ENCODE data around the gene COQ8A. TPM values are rescaled to one million over a fixed set of nuclear protein-coding genes. Genes with fewer than 3 reads are reported as not detected.
"Not testable (repeated sequence)": the region's sequence is repeated elsewhere in the genome, so short reads cannot be mapped to it uniquely, and the experiment has no call there.

COQ8A gene
- total and polyA plus RNA-seq, 5 donors: 130 to 238 (median 201) TPM

- Histone ChIP-seq H3K27me3 (ENCODE audit: control insufficient read depth, insufficient read depth) (no peaks in the 10 kb centered on the region), H3K27ac (ENCODE audit: low read length) (no peak overlapping the region), H3K4me3 (ENCODE audit: low read length) (no peak overlapping the region), H3K4me1 (ENCODE audit: control insufficient read depth, insufficient read depth, low read length) (peaks cover 7% of the 10 kb centered on the region), H3K9me3 (ENCODE audit: control insufficient read depth, low read length) (no peaks in the 10 kb centered on the region)
- 82% methylated on average over 13 of the region's 13 CpGs for WGBS
- DNase-seq: no peak
- no peak for ATAC-seq
- intact Hi-C loops (cut with DNase I): no loop called here
These were observed 55.6 kb downstream of the COQ8A start for GRCh38 chr1:226995365-226996332.

GRCh38 chr1:226999579-226999978 lies 59.5 kb downstream of the COQ8A start:
- ATAC-seq; H3K4me1 ChIP-seq (ENCODE audit: control insufficient read depth, insufficient read depth, low read length); DNase-seq; H3K9me3 ChIP-seq (ENCODE audit: control insufficient read depth, low read length); H3K27me3 ChIP-seq (ENCODE audit: control insufficient read depth, insufficient read depth); H3K27ac ChIP-seq (ENCODE audit: low read length); intact Hi-C loops (cut with DNase I); H3K4me3 ChIP-seq (ENCODE audit: low read length): not testable (repeated sequence)
- 99% methylated on average over 2 of the region's 2 CpGs for WGBS

- Histone ChIP-seq H3K9me3 (ENCODE audit: control insufficient read depth, low read length) (no peaks in the 10 kb centered on the region), H3K27me3 (ENCODE audit: control insufficient read depth, insufficient read depth) (no peaks in the 10 kb centered on the region), H3K4me3 (ENCODE audit: low read length) (no peak overlapping the region), H3K27ac (ENCODE audit: low read length) (no peak overlapping the region), H3K4me1 (ENCODE audit: control insufficient read depth, insufficient read depth, low read length) (no peaks in the 10 kb centered on the region)
- ATAC-seq: no peak
- intact Hi-C loops (cut with DNase I): no loop called here
- WGBS: 53% methylated on average over 3 of the region's 3 CpGs
- DNase-seq: no peak
These were observed 62.5 kb downstream of the COQ8A start for GRCh38 chr1:227002531-227003049.

GRCh38 chr1:227003165-227003564 lies 63.1 kb downstream of the COQ8A start:
- ATAC-seq: no peak
- no peak overlapping the region for H3K4me3 ChIP-seq (ENCODE audit: low read length)
- no peaks in the 10 kb centered on the region for H3K27me3 ChIP-seq (ENCODE audit: control insufficient read depth, insufficient read depth)
- DNase-seq: no peak
- intact Hi-C loops (cut with DNase I): no loop called here
- no peak overlapping the region for H3K27ac ChIP-seq (ENCODE audit: low read length)
- 97% methylated on average over 8 of the region's 8 CpGs for WGBS
- no peaks in the 10 kb centered on the region for H3K4me1 ChIP-seq (ENCODE audit: control insufficient read depth, insufficient read depth, low read length)
- H3K9me3 ChIP-seq (ENCODE audit: control insufficient read depth, low read length): no peaks in the 10 kb centered on the region

GRCh38 chr1:227004796-227005195 lies 64.7 kb downstream of the COQ8A start:
- H3K9me3 ChIP-seq (ENCODE audit: control insufficient read depth, low read length): no peaks in the 10 kb centered on the region
- no peak overlapping the region for H3K27ac ChIP-seq (ENCODE audit: low read length)
- no peak overlapping the region for H3K4me3 ChIP-seq (ENCODE audit: low read length)
- DNase-seq (no peak), ATAC-seq (no peak)
- 85% methylated on average over 8 of the region's 8 CpGs for WGBS
- H3K4me1 ChIP-seq (ENCODE audit: control insufficient read depth, insufficient read depth, low read length): no peaks in the 10 kb centered on the region
- intact Hi-C loops (cut with DNase I): no loop called here
- H3K27me3 ChIP-seq (ENCODE audit: control insufficient read depth, insufficient read depth): no peaks in the 10 kb centered on the region

- H3K27me3 ChIP-seq (ENCODE audit: control insufficient read depth, insufficient read depth): no peaks in the 10 kb centered on the region
- H3K4me1 ChIP-seq (ENCODE audit: control insufficient read depth, insufficient read depth, low read length): no peaks in the 10 kb centered on the region
- intact Hi-C loops (cut with DNase I): no loop called here
- WGBS: 99% methylated on average over 5 of the region's 5 CpGs
- no peak overlapping the region for H3K4me3 ChIP-seq (ENCODE audit: low read length)
- no peak for DNase-seq
- no peaks in the 10 kb centered on the region for H3K9me3 ChIP-seq (ENCODE audit: control insufficient read depth, low read length)
- no peak for ATAC-seq
- no peak overlapping the region for H3K27ac ChIP-seq (ENCODE audit: low read length)
These were observed 66.2 kb downstream of the COQ8A start for GRCh38 chr1:227006226-227006796.

GRCh38 chr1:227009937-227010336 lies 69.8 kb downstream of the COQ8A start:
- no peak for ATAC-seq
- intact Hi-C loops (cut with DNase I): no loop called here
- H3K27me3 ChIP-seq (ENCODE audit: control insufficient read depth, insufficient read depth): no peaks in the 10 kb centered on the region

GRCh38 chr1:227010645-227011044 lies 70.6 kb downstream of the COQ8A start:
- intact Hi-C loops (cut with DNase I): no loop called here
- Histone ChIP-seq H3K4me3 (ENCODE audit: low read length) (no peak overlapping the region), H3K27ac (ENCODE audit: low read length) (no peak overlapping the region), H3K4me1 (ENCODE audit: control insufficient read depth, insufficient read depth, low read length) (no peaks in the 10 kb centered on the region), H3K9me3 (ENCODE audit: control insufficient read depth, low read length) (no peaks in the 10 kb centered on the region), H3K27me3 (ENCODE audit: control insufficient read depth, insufficient read depth) (no peaks in the 10 kb centered on the region)
- no peak for DNase-seq
- no peak for ATAC-seq
- 96% methylated on average over 5 of the region's 5 CpGs for WGBS

More at GRCh38 chr1:227009937-227010336, 69.8 kb downstream of the COQ8A start:
- no peak for DNase-seq
- Histone ChIP-seq H3K4me3 (ENCODE audit: low read length) (no peak overlapping the region), H3K4me1 (ENCODE audit: control insufficient read depth, insufficient read depth, low read length) (no peaks in the 10 kb centered on the region), H3K9me3 (ENCODE audit: control insufficient read depth, low read length) (no peaks in the 10 kb centered on the region), H3K27ac (ENCODE audit: low read length) (no peak overlapping the region)

GRCh38 chr1:227016990-227017389 lies 76.9 kb downstream of the COQ8A start:
- intact Hi-C loops (cut with DNase I): no loop called here
- Histone ChIP-seq H3K4me3 (ENCODE audit: low read length) (no peak overlapping the region), H3K27me3 (ENCODE audit: control insufficient read depth, insufficient read depth) (no peaks in the 10 kb centered on the region), H3K9me3 (ENCODE audit: control insufficient read depth, low read length) (no peaks in the 10 kb centered on the region), H3K27ac (ENCODE audit: low read length) (no peak overlapping the region), H3K4me1 (ENCODE audit: control insufficient read depth, insufficient read depth, low read length) (no peaks in the 10 kb centered on the region)
- no peak for ATAC-seq
- DNase-seq: no peak
- WGBS: 93% methylated on average over 3 of the region's 3 CpGs

- H3K9me3 ChIP-seq (ENCODE audit: control insufficient read depth, low read length): no peaks in the 10 kb centered on the region
- intact Hi-C loops (cut with DNase I): no loop called here
- H3K4me1 ChIP-seq (ENCODE audit: control insufficient read depth, insufficient read depth, low read length): no peaks in the 10 kb centered on the region
- H3K27ac ChIP-seq (ENCODE audit: low read length): no peak overlapping the region
- ATAC-seq (no peak), DNase-seq (no peak)
- H3K27me3 ChIP-seq (ENCODE audit: control insufficient read depth, insufficient read depth): no peaks in the 10 kb centered on the region
- H3K4me3 ChIP-seq (ENCODE audit: low read length): no peak overlapping the region
- 82% methylated on average over 3 of the region's 3 CpGs for WGBS
These were observed 92.3 kb downstream of the COQ8A start for GRCh38 chr1:227032396-227032795.

GRCh38 chr1:227033880-227034279 lies 93.8 kb downstream of the COQ8A start:
- Histone ChIP-seq H3K9me3 (ENCODE audit: control insufficient read depth, low read length) (no peaks in the 10 kb centered on the region), H3K27me3 (ENCODE audit: control insufficient read depth, insufficient read depth) (no peaks in the 10 kb centered on the region), H3K4me1 (ENCODE audit: control insufficient read depth, insufficient read depth, low read length) (no peaks in the 10 kb centered on the region), H3K4me3 (ENCODE audit: low read length) (no peak overlapping the region), H3K27ac (ENCODE audit: low read length) (no peak overlapping the region)
- 95% methylated on average over 2 of the region's 2 CpGs for WGBS
- ATAC-seq (no peak), DNase-seq (no peak)
- intact Hi-C loops (cut with DNase I): no loop called here

Data from right cardiac atrium (tissue), 5 donors.